Measurements from ENCODE around the gene WNT3. TPM values are rescaled to one million over a fixed set of nuclear protein-coding genes. Genes with fewer than 3 reads are reported as not detected.

Gene WNT3
- total and polyA plus RNA-seq, 10 of the 15 experiments (the other 5 are each of a cell fraction or from before 2014, with no cell fraction given) = 0.01 to 0.03 TPM; not detected in 8

GRCh38 chr17:46854515-46854914 lies 36.0 kb upstream of the WNT3 start:
- no peak for FAIRE-seq
- in situ Hi-C loops (cut with MboI) = loop anchor here (10.0 kb wide), 1 partner anchor 60 kb away; no protein-coding TSS in a partner anchor

More at GRCh38 chr17:46854515-46854914, 36.0 kb upstream of the WNT3 start:
- TF ChIP-seq ZNF622 (IDR thresholded peaks at IDR 0.05) (no peak), POLR2A (IDR thresholded peaks at IDR 0.05; ENCODE audit: low read depth, low read length) (no peak), TCF7 (IDR thresholded peaks at IDR 0.05; ENCODE audit: borderline replicate concordance) (no peak), ATF2 (IDR thresholded peaks at IDR 0.05; ENCODE audit: low read length) (no peak), POLR2AphosphoS2 (IDR thresholded peaks at IDR 0.05; ENCODE audit: low read depth, low read length) (no peak), ATF3 (IDR thresholded peaks at IDR 0.05; ENCODE audit: borderline replicate concordance, extremely low read depth, low read depth, low read length) (no peak), MTA2 (IDR thresholded peaks at IDR 0.05; ENCODE audit: low read depth) (no peak)
- peaks cover 13 to 14% of the 10 kb centered on the region in 2 experiments for H3K27me3 ChIP-seq (replicated peaks in 1 of 2; ENCODE audit: control insufficient read depth in 2 of 2, insufficient read depth in 2 of 2, low read length in 1 of 2)
- H4K20me1 ChIP-seq (ENCODE audit: control insufficient read depth, insufficient read depth) = no peaks in the 10 kb centered on the region
- intact Hi-C loops (cut with micrococcal nuclease; ENCODE audit: unreplicated experiment) = no loop called here
- ATAC-seq = no peak
- WGBS (ENCODE audit: insufficient coverage, insufficient replicate concordance, low lambda C conversion rate, missing lambda C conversion rate) = 67% methylated on average over 3 of the region's 3 CpGs
- RAD21 ChIA-PET (ENCODE audit: unreplicated experiment) = no interaction called here
- no peaks in the 10 kb centered on the region for H3K36me3 ChIP-seq (ENCODE audit: control insufficient read depth in 2 of 2, insufficient read depth in 2 of 2, low read length in 1 of 2)
- BruUV-seq (replicated peaks) = no TSS peak
- H3K4me1 ChIP-seq (ENCODE audit: control insufficient read depth, insufficient read depth, low read length) = no peaks in the 10 kb centered on the region
- no peak overlapping the region for H3K4me3 ChIP-seq
- POLR2A ChIA-PET = no interaction called here
- no peak overlapping the region for H2AFZ ChIP-seq (ENCODE audit: control insufficient read depth, low read depth, low read length)
- H3K4me2 ChIP-seq (ENCODE audit: control insufficient read depth, insufficient read depth) = no peak overlapping the region
- H3K9me3 ChIP-seq (replicated peaks; ENCODE audit: control insufficient read depth, insufficient read depth, low read length) = no peaks in the 10 kb centered on the region
- no peaks in the 10 kb centered on the region for H3K79me2 ChIP-seq (ENCODE audit: control insufficient read depth, insufficient read depth, low read length)
- no peak for DNase-seq (ENCODE audit: low read depth, low spot score)
- SMC1A ChIA-PET (ENCODE audit: uncharacterized antibody, unreplicated experiment) = no interaction called here
- H3K27ac ChIP-seq (ENCODE audit: control insufficient read depth, insufficient read depth) = no peak overlapping the region
- H3K9ac ChIP-seq (ENCODE audit: control insufficient read depth, insufficient read depth, low read length) = no peak overlapping the region
- CTCF ChIA-PET = no interaction called here

All from GM12878 (cell line).